Measurements from ENCODE around the gene ACSM5. TPM values are rescaled to one million over a fixed set of nuclear protein-coding genes. Genes with fewer than 3 reads are reported as not detected.

The ACSM5 gene, protein sequence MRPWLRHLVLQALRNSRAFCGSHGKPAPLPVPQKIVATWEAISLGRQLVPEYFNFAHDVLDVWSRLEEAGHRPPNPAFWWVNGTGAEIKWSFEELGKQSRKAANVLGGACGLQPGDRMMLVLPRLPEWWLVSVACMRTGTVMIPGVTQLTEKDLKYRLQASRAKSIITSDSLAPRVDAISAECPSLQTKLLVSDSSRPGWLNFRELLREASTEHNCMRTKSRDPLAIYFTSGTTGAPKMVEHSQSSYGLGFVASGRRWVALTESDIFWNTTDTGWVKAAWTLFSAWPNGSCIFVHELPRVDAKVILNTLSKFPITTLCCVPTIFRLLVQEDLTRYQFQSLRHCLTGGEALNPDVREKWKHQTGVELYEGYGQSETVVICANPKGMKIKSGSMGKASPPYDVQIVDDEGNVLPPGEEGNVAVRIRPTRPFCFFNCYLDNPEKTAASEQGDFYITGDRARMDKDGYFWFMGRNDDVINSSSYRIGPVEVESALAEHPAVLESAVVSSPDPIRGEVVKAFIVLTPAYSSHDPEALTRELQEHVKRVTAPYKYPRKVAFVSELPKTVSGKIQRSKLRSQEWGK
- not detected in 5 replicates for total RNA-seq (2022; extraction: Qiagen RNA extraction; ENCODE audit: low read depth)

DNA sequence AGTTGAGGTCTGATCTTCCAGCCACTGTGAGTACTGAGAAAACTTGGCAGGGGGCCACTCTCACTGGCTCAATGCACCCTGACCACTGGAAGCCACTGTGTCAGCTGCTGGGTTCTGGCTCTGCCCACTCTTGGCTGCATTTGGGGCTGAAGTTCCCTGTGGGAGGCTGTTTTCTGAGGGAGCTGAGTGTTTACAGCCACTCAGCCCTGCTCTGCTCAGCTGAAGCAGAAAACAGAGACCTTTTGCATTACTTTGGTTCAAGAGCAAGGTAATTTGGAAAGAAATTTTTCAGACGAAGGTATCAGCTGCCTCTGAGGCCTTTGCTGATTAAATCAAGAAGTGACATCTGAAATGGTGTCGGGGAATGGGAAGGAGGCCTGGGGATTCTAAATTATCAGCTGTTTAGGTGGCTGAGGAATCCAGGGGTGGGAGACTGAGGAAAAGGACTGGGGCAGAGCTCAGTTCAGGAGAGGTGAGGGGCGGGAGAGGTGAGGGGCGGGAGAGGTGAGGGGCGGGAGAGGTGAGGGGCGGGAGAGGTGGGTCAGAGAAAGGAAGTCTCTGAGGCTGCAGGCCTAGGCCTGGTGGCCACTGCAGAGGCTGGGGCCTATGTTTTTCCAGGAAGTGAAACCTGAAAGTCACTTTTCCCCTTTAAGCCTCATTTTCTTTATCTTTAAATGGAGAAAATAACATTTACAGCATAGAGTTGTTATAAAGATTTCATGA is at the start of gene ACSM5:
Gene ACSM5, plus strand, starts transcription at position 137 of the 723 bp plus-strand sequence. CDS start 1,951 bp downstream, outside the sequence.

DNA sequence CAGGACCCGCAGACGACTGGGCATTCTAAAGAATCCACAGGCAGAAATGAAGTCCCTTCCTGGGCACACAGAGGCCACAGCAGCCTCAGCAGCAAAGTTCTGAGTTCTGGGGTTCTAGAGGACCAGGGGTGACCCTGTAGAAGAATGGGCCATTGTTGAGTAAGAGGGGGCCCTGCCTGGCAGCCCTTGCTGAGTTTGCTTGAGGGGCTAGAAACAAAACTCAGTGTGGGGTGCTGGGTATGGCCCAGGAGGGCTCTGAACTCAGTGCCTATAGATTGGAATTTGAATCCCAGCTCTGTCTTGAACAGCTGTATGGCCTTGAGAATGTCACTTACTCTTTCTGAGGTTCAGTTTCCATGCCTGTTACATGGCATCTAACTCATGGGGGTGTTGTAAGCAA is 4.7 kb upstream of the ACSM5 start, which contains the start of gene PDILT:
Gene PDILT, minus strand, starts transcription at position 101 of the 400 bp plus-strand sequence. CDS start 5,437 bp downstream, outside the sequence.

DNA sequence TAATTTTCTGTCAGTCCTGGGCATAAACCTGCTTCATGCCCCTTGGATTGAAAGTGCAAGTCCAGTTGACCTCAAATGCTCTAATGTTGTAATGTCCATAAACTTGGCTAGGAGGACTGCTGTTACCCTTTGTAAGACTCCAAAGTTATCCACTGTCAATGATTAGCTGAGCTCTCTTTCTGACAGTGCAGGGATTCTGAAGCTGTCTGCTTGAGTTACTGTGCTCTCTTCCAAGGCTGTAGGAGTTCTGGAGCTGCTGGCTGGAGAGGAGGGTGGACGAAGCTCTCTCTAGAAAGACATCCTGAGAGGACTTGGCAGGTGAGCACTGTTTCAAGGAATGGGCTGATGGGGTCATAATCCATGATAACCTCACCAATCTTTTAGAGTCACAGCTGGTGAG is 42.0 kb downstream of the ACSM5 start, which contains the start of gene ACSM2A:
Gene ACSM2A, plus strand, starts transcription at position 158 of the 400 bp plus-strand sequence. CDS start 8,594 bp downstream, outside the sequence.

Other genes with a start within 250 kb of the ACSM5 start
- not detected in 5 replicates for gene GP2, start 82.0 kb upstream of the ACSM5 start, total RNA-seq (2022; extraction: Qiagen RNA extraction; ENCODE audit: low read depth)
- gene UMOD, start 56.8 kb upstream of the ACSM5 start, total RNA-seq (2022; extraction: Qiagen RNA extraction; ENCODE audit: low read depth), result not detected in 5 replicates
- not detected in 5 replicates for gene PDILT, start 4.8 kb upstream of the ACSM5 start, total RNA-seq (2022; extraction: Qiagen RNA extraction; ENCODE audit: low read depth)
- gene ACSM2A, start 42.0 kb downstream of the ACSM5 start, total RNA-seq (2022; extraction: Qiagen RNA extraction; ENCODE audit: low read depth), result not detected in 5 replicates
- not detected in 5 replicates for gene ACSM2B, start 166.8 kb downstream of the ACSM5 start, total RNA-seq (2022; extraction: Qiagen RNA extraction; ENCODE audit: low read depth)

Data from A549 treated with RU486 at 1 μM for 4 hours (cell line).